ENCODE results near the gene PAQR5.
"Not testable (repeated sequence)": the region's sequence is repeated elsewhere in the genome, so short reads cannot be mapped to it uniquely, and the experiment has no call there.

PAQR5 gene

DNA sequence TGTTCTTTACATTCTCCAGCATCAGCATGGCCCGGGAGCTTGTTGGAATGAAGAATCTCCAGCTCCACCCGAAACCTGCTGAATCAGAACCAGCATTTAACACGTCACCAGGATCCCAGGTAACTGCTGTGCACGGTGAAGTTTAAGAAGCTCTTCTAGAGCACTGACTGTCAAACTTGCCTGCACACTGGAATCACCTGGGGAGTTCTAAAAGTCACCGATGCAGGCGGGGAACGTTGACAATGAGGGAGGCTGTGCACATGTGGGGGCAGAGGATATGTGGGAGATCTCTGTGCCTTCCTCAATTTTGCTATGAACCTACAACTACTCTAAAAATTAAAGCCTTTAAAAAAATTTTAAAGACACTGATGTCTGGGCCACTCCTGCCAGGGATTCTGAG is 19.1 kb upstream of the PAQR5 start:
- H3K4me1 ChIP-seq (ENCODE audit: control insufficient read depth in 5 of 5, insufficient read depth in 5 of 5, low read length in 5 of 5): no peaks in the 10 kb centered on the region
- H3K4me3 ChIP-seq (ENCODE audit: low read depth in 1 of 5, low read length in 5 of 5): no peak overlapping the region
- H3K36me3 ChIP-seq (ENCODE audit: control insufficient read depth in 5 of 5, insufficient read depth in 5 of 5, low read length in 5 of 5): no peaks in the 10 kb centered on the region
- peaks cover 0 to 4% (median 2%) of the 10 kb centered on the region in 5 donors for H3K27me3 ChIP-seq (ENCODE audit: control insufficient read depth in 5 of 5, insufficient read depth in 4 of 5, low read length in 5 of 5)
- no peak overlapping the region for H3K27ac ChIP-seq (ENCODE audit: low read depth, low read length)
- no peak overlapping the region for H3K9ac ChIP-seq (ENCODE audit: low read length in 5 of 5)
- no peaks in the 10 kb centered on the region for H3K9me3 ChIP-seq (ENCODE audit: control insufficient read depth in 5 of 5, low read length in 5 of 5)

DNA sequence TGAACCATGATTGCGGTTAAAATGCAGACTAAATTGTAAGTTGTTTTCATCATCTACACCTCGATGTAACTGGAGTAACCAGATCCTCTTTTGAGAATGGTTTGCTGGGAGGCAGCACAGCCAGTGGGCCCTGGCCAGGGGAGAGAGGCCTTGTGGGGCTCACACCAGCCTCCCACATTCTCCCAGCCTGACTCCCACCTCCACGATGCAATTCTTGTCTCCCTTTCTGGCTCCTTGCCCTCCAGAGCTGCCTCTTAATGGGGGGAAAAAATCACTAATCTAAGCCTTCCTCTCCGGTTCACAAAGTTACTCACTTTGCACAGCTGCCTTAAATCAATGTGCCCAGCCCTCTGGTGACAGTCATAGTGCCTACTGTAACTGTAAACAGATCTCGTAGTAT is 17.9 kb upstream of the PAQR5 start:
- H3K9ac ChIP-seq (ENCODE audit: low read length in 5 of 5): no peak overlapping the region
- H3K9me3 ChIP-seq (ENCODE audit: control insufficient read depth in 5 of 5, low read length in 5 of 5): no peaks in the 10 kb centered on the region
- H3K4me3 ChIP-seq (ENCODE audit: low read depth in 1 of 5, low read length in 5 of 5): no peak overlapping the region
- H3K4me1 ChIP-seq (ENCODE audit: control insufficient read depth in 5 of 5, insufficient read depth in 5 of 5, low read length in 5 of 5): no peaks in the 10 kb centered on the region
- H3K27me3 ChIP-seq (ENCODE audit: control insufficient read depth in 5 of 5, insufficient read depth in 4 of 5, low read length in 5 of 5): peaks cover 0 to 4% (median 2%) of the 10 kb centered on the region in 5 donors
- no peak overlapping the region for H3K27ac ChIP-seq (ENCODE audit: low read depth, low read length)
- no peaks in the 10 kb centered on the region for H3K36me3 ChIP-seq (ENCODE audit: control insufficient read depth in 5 of 5, insufficient read depth in 5 of 5, low read length in 5 of 5)

DNA sequence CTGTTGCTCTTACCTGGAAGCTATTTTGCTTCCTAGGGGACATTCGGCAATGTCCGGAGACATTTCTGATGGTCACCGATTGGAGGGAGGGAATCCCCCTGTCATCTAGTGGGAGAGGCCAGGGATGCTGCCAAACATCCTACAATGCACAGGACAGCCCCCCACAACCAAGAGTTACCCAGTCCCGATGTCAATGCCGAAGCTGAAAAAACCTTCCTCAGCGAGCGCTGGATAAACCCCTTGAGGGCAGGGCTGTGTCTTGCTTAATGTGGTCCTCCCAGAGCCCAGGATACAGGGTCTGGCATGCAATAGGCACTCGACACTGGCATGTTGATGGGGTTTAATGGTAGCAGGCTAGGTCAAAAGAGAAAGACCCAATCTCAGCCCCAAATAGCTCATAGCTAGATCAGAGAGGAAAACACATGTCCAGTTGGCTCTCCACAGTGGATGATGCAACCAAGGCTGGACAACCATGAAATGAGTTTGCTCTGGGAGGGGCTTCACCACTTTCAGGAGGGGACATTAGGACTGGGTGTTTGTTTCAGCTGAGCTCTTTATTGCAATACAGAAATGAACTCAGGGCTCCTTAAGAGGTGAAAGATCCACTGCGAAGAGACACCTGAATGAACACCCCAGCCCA is 16.5 kb upstream of the PAQR5 start:
- Histone ChIP-seq H3K9ac (ENCODE audit: low read length in 5 of 5) (no peak overlapping the region), H3K36me3 (ENCODE audit: control insufficient read depth in 5 of 5, insufficient read depth in 5 of 5, low read length in 5 of 5) (no peaks in the 10 kb centered on the region), H3K4me3 (ENCODE audit: low read depth in 1 of 5, low read length in 5 of 5) (no peak overlapping the region), H3K9me3 (ENCODE audit: control insufficient read depth in 5 of 5, low read length in 5 of 5) (no peaks in the 10 kb centered on the region), H3K27ac (ENCODE audit: low read depth, low read length) (no peak overlapping the region), H3K27me3 (ENCODE audit: control insufficient read depth in 5 of 5, insufficient read depth in 4 of 5, low read length in 5 of 5) (peaks cover 0 to 2% (median 1%) of the 10 kb centered on the region in 5 donors), H3K4me1 (ENCODE audit: control insufficient read depth in 5 of 5, insufficient read depth in 5 of 5, low read length in 5 of 5) (no peaks in the 10 kb centered on the region)

DNA sequence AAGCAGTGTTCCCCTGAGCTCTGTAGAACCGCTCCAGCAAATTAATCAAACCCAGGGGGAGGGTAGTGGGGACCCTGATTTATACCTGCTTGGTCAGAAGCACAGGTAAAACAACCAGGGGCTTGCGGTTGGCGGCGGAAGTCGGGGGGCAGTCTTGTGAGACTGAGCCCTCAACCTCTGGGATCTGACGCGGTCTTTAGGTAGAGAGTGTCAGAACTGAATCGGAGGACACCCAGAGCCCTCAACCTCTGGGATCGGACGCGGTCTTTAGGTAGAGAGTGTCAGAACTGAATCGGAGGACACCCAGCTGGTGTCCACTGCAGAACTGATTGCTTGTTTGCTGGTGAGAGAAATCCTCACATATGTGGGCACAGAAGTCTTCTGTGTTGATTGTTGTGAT is 12.9 kb upstream of the PAQR5 start:
- no peaks in the 10 kb centered on the region for H3K4me1 ChIP-seq (ENCODE audit: control insufficient read depth in 5 of 5, insufficient read depth in 5 of 5, low read length in 5 of 5)
- H3K27ac ChIP-seq (ENCODE audit: low read depth, low read length): no peak overlapping the region
- H3K9ac ChIP-seq (ENCODE audit: low read length in 5 of 5): no peak overlapping the region
- no peak overlapping the region for H3K4me3 ChIP-seq (ENCODE audit: low read depth in 1 of 5, low read length in 5 of 5)
- no peaks in the 10 kb centered on the region for H3K36me3 ChIP-seq (ENCODE audit: control insufficient read depth in 5 of 5, insufficient read depth in 5 of 5, low read length in 5 of 5)
- H3K27me3 ChIP-seq (ENCODE audit: control insufficient read depth in 5 of 5, insufficient read depth in 4 of 5, low read length in 5 of 5): peaks cover 0 to 2% (median 0%) of the 10 kb centered on the region in 5 donors
- H3K9me3 ChIP-seq (ENCODE audit: control insufficient read depth in 5 of 5, low read length in 5 of 5): no peaks in the 10 kb centered on the region

DNA sequence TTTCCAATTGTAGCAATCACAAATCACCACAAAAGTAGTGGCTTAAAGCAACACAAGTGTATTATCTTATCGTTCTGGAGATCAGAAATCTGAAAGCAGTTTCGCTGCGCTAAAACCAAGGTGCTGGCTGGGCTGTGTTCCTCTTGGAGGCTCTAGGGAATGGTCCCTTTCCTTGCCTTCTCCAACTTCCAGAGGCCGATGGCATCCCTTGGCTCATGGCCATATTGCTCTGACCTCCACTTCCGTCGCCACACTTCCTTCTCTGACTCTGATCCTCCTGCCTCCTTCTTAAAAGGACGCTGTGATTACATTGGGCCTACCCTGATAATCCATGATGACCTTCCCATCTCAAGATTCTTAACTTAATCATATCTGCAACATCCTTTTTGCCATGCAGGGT is 10.7 kb upstream of the PAQR5 start:
- no peaks in the 10 kb centered on the region for H3K4me1 ChIP-seq (ENCODE audit: control insufficient read depth in 5 of 5, insufficient read depth in 5 of 5, low read length in 5 of 5)
- no peak overlapping the region for H3K4me3 ChIP-seq (ENCODE audit: low read depth in 1 of 5, low read length in 5 of 5)
- H3K9ac ChIP-seq (ENCODE audit: low read length in 5 of 5): no peak overlapping the region
- no peaks in the 10 kb centered on the region for H3K9me3 ChIP-seq (ENCODE audit: control insufficient read depth in 5 of 5, low read length in 5 of 5)
- H3K27ac ChIP-seq (ENCODE audit: low read depth, low read length): no peak overlapping the region
- no peaks in the 10 kb centered on the region for H3K36me3 ChIP-seq (ENCODE audit: control insufficient read depth in 5 of 5, insufficient read depth in 5 of 5, low read length in 5 of 5)
- H3K27me3 ChIP-seq (ENCODE audit: control insufficient read depth in 5 of 5, insufficient read depth in 4 of 5, low read length in 5 of 5): no peaks in the 10 kb centered on the region

DNA sequence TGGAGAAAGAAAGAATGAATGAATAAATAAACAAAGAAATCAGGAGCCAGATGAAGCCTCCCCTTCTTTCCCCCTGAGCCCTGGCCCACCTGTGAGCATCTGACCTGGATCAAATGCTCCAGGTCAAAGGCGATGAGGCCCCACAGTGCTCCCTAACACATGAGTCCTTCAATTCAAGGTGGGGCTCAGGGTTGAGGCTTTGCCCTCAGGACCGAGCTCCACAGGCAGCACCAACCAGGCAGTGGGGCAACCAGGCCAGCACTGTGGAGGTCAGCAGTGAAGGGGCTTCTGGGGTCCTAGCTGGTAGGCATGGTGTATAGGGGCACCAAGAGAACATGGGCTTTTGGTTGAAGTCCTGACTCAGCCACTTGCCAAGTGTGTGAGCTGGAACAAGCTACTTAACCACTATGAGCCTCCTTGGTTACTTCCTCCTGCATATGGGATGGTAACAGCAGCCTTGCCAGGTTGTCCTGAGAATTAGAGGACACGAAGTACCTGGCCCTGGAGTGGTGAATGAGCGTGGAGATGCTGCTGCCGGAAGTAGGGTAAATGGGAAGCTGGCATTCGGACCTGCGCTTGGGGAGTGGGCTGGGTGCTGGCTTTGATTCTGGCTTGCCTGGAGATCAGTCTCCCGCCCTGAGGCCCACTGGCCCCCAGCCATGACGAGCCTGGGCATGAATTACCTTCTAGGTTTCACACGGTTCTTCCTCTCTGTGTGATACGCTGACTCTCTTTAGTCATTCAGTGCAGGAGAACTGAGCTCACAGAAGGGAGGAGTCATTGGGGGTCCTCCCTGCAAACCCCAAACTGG is 10.0 kb upstream of the PAQR5 start:
- Histone ChIP-seq H3K4me3 (ENCODE audit: low read depth in 1 of 5, low read length in 5 of 5) (no peak overlapping the region), H3K27ac (ENCODE audit: low read depth, low read length) (no peak overlapping the region), H3K9ac (ENCODE audit: low read length in 5 of 5) (no peak overlapping the region), H3K4me1 (ENCODE audit: control insufficient read depth in 5 of 5, insufficient read depth in 5 of 5, low read length in 5 of 5) (no peaks in the 10 kb centered on the region), H3K36me3 (ENCODE audit: control insufficient read depth in 5 of 5, insufficient read depth in 5 of 5, low read length in 5 of 5) (no peaks in the 10 kb centered on the region), H3K9me3 (ENCODE audit: control insufficient read depth in 5 of 5, low read length in 5 of 5) (no peaks in the 10 kb centered on the region), H3K27me3 (ENCODE audit: control insufficient read depth in 5 of 5, insufficient read depth in 4 of 5, low read length in 5 of 5) (no peaks in the 10 kb centered on the region)

DNA sequence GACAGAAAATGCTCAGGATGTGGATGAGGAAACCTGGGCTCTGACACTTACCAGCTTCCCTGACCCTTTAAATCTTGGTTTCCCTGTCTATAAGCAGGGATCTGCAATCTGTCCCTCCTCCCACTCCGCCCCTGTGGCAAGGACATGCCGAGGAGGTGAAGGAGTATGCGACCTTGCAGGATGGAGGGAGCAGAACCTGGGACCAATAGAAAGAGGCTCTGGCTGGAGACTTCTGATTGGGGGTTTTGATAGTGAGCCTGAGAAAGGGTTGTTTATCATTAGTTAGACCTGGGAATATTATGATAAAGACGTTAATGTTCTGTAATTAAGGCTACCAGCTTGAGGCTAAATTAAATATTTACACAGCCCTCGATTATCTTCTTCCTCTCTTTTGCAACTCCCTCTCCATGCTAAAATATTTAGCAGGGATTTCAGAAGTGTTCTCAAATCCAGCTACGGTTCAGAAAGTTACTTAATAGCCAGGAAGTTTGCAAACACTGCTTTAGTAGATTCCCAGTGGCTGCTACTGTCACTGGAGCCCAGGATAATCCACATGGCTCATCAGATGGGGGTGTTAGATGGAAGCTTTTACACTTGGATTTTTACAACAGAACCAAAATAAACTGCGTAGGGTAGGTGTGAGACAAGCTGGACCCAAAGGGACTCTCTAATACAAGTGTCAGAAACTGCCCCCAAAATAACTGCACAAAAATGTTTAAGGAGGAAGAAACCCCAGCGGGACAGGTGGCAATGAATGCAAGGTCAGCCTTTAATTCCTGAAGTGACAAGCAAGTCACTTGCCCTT is 9.2 kb upstream of the PAQR5 start:
- Histone ChIP-seq H3K4me1 (ENCODE audit: control insufficient read depth in 5 of 5, insufficient read depth in 5 of 5, low read length in 5 of 5) (no peaks in the 10 kb centered on the region), H3K27ac (ENCODE audit: low read depth, low read length) (no peak overlapping the region)

DNA sequence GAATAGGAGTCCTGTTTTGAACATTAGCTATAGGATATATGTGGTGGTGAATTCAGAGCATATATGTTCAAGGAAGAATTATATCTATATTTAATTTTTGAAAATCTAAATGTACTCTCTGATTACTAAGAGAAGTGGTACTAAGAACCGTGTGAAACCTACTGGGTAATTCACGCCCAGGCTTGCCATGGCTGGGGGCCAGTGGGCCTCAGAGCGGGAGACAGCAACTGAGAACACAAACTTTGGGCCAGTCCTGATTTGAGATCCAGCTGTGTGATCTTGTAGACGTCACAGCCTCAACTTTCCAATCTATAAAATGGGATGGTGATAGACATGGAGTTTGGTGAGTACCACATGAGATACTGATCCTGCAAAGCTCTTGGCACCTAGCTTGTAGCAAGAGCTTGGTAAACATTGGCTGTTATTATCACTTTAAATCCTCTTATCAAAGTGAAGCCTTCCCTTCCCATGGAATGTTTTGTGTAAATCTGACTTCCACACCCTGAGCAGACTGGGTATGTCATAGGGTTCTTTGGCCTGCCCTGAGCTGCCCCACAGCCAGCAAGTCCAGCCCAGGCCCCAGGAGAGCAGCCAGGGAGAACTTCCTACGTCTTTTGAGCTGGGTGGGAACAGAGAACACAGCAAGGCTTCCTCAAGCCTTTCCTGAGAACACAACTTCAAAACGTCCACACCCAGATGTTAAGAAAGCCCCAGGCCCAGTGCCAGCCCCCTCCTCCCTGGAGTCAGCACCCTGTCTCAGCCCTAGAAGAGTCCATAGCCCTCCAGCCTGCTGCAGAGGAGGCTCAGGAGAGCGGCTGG is 8.2 kb upstream of the PAQR5 start:
- Histone ChIP-seq H3K27ac (ENCODE audit: low read depth, low read length) (no peak overlapping the region), H3K9me3 (ENCODE audit: control insufficient read depth in 5 of 5, low read length in 5 of 5) (peaks cover 0 to 8% (median 0%) of the 10 kb centered on the region in 5 donors), H3K9ac (ENCODE audit: low read length in 5 of 5) (no peak overlapping the region), H3K4me1 (ENCODE audit: control insufficient read depth in 5 of 5, insufficient read depth in 5 of 5, low read length in 5 of 5) (no peaks in the 10 kb centered on the region), H3K27me3 (ENCODE audit: control insufficient read depth in 5 of 5, insufficient read depth in 4 of 5, low read length in 5 of 5) (no peaks in the 10 kb centered on the region), H3K4me3 (ENCODE audit: low read depth in 1 of 5, low read length in 5 of 5) (no peak overlapping the region), H3K36me3 (ENCODE audit: control insufficient read depth in 5 of 5, insufficient read depth in 5 of 5, low read length in 5 of 5) (no peaks in the 10 kb centered on the region)

More for the DNA sequence above, 9.2 kb upstream of the PAQR5 start:
- Histone ChIP-seq H3K9ac (ENCODE audit: low read length in 5 of 5) (no peak overlapping the region), H3K9me3 (ENCODE audit: control insufficient read depth in 5 of 5, low read length in 5 of 5) (peaks cover 0 to under 1% (median 0%) of the 10 kb centered on the region in 5 donors), H3K27me3 (ENCODE audit: control insufficient read depth in 5 of 5, insufficient read depth in 4 of 5, low read length in 5 of 5) (no peaks in the 10 kb centered on the region), H3K36me3 (ENCODE audit: control insufficient read depth in 5 of 5, insufficient read depth in 5 of 5, low read length in 5 of 5) (no peaks in the 10 kb centered on the region), H3K4me3 (ENCODE audit: low read depth in 1 of 5, low read length in 5 of 5) (no peak overlapping the region)

DNA sequence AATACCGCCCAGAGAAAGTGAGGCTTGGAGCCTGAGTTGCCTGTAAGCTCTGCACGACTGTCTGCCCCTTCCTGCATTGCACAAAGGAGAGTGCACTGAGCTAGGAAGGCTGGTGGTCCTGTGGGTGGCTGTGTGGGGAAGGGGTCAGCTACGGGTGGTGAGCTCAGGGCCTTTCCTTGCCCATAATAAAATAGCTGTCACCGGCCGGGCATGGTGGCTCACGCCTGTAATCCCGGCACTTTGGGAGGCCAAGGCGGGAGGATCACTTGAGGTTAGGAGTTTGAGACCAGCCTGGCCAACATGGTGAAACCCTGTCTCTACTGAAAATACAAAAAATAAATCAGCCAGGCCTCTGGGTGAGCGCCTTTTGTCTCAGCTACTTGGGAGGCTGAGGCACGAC is 7.1 kb upstream of the PAQR5 start:
- H3K9me3 ChIP-seq (ENCODE audit: control insufficient read depth in 5 of 5, low read length in 5 of 5); H3K9ac ChIP-seq (ENCODE audit: low read length in 5 of 5); H3K36me3 ChIP-seq (ENCODE audit: control insufficient read depth in 5 of 5, insufficient read depth in 5 of 5, low read length in 5 of 5); H3K4me3 ChIP-seq (ENCODE audit: low read depth in 1 of 5, low read length in 5 of 5); H3K27ac ChIP-seq (ENCODE audit: low read depth, low read length); H3K4me1 ChIP-seq (ENCODE audit: control insufficient read depth in 5 of 5, insufficient read depth in 5 of 5, low read length in 5 of 5); H3K27me3 ChIP-seq (ENCODE audit: control insufficient read depth in 5 of 5, insufficient read depth in 4 of 5, low read length in 5 of 5): not testable (repeated sequence)

All from subcutaneous abdominal adipose tissue (tissue), 5 donors.